ENCODE data around the gene BARD1. TPM values are rescaled to one million over a fixed set of nuclear protein-coding genes. Genes with fewer than 3 reads are reported as not detected.

BARD1 gene
- total RNA-seq, 2 donors from 2014 or later, result 19.7 to 26.9 TPM

DNA sequence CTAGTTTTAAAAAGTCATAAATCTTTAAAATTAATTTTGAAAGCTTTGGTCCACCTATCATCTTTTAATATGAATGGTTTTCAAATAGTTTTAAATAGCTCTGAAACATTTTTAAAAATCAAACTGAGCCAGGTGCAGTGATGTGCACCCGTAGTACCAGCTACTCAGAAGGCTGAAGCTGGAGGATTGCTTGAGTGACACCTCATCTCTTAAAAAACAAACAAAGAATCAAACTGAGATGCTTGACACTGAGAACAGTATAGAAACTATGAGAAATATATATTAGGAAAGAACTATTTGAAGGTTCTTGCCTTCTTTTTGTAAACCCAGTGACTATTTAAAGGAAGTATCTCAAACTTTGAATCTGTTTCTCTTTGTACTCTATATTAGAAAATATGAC is 67.4 kb downstream of the BARD1 start:
- no peaks in the 10 kb centered on the region for H3K9me3 ChIP-seq
- intact Hi-C loops (cut with DNase I), result no loop called here
- no peak for DNase-seq
- no peak overlapping the region for H3K9ac ChIP-seq (ENCODE audit: low read depth in 2 of 2, low read length in 2 of 2)
- no peaks in the 10 kb centered on the region for H3K27me3 ChIP-seq
- H3K36me3 ChIP-seq, result no peaks in the 10 kb centered on the region
- H3K27ac ChIP-seq, result no peak overlapping the region
- H3K4me3 ChIP-seq, result no peak overlapping the region
- TF ChIP-seq, protein P1, sequence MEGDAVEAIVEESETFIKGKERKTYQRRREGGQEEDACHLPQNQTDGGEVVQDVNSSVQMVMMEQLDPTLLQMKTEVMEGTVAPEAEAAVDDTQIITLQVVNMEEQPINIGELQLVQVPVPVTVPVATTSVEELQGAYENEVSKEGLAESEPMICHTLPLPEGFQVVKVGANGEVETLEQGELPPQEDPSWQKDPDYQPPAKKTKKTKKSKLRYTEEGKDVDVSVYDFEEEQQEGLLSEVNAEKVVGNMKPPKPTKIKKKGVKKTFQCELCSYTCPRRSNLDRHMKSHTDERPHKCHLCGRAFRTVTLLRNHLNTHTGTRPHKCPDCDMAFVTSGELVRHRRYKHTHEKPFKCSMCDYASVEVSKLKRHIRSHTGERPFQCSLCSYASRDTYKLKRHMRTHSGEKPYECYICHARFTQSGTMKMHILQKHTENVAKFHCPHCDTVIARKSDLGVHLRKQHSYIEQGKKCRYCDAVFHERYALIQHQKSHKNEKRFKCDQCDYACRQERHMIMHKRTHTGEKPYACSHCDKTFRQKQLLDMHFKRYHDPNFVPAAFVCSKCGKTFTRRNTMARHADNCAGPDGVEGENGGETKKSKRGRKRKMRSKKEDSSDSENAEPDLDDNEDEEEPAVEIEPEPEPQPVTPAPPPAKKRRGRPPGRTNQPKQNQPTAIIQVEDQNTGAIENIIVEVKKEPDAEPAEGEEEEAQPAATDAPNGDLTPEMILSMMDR (IDR thresholded peaks at IDR 0.05), result no peak
- H3K4me1 ChIP-seq, result no peaks in the 10 kb centered on the region

DNA sequence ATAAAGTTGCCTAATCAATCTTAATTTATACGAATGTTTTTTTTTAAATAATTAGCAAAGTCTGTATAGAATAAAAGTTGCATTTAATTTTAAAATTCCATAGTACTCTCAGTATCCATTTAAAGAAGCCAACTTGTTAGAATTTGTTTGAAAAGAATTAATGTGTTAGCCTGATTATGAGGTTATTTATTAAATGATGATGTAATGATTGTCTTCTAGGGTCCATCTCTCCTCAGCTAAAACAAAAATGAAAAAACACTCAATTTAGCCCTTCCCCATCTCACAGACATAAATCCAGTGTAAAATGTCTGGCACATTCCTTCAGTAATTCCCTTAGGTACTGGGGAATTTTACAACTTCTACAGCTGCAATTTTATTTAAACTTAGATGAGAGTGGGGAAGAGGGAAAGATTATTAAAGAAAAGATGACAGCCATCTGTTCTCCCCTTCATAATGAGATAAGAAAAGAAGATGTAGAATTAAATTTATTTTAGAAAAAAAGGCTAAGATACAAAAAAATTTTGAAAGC is 68.6 kb downstream of the BARD1 start:
- H3K36me3 ChIP-seq, result no peaks in the 10 kb centered on the region
- intact Hi-C loops (cut with DNase I), result no loop called here

DNA sequence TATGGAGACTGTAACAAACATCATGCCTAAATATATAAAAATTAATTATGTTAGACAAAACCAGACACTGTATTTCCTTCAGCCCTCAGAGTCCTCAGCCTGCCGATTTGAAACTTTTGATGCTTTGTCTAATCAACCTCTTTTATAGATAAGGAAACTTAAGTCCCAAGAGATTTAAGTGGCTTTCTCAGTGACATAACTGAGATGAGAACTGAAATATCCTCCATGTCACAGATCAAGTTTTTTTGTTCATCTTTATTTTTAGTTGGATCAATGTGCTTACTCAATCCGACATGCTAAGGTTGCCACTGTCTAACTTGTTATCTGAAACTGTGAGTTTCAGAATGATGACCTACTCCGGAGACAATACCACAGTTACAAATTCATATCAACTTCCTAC is 72.3 kb downstream of the BARD1 start:
- Histone ChIP-seq H3K4me1 (no peaks in the 10 kb centered on the region), H3K27ac (no peak overlapping the region), H3K36me3 (no peaks in the 10 kb centered on the region), H3K27me3 (no peaks in the 10 kb centered on the region), H3K4me3 (no peak overlapping the region), H3K9ac (ENCODE audit: low read depth in 2 of 2, low read length in 2 of 2) (no peak overlapping the region), H3K9me3 (no peaks in the 10 kb centered on the region)
- intact Hi-C loops (cut with DNase I), result no loop called here
- TF ChIP-seq, protein P1 (IDR thresholded peaks at IDR 0.05), result no peak
- DNase-seq, result no peak

More for the DNA sequence above, 68.6 kb downstream of the BARD1 start:
- H3K27me3 ChIP-seq, result no peaks in the 10 kb centered on the region
- TF ChIP-seq, protein P1 (IDR thresholded peaks at IDR 0.05), result no peak
- no peak overlapping the region for H3K9ac ChIP-seq (ENCODE audit: low read depth in 2 of 2, low read length in 2 of 2)
- DNase-seq, result no peak
- no peaks in the 10 kb centered on the region for H3K4me1 ChIP-seq
- no peak overlapping the region for H3K4me3 ChIP-seq
- H3K27ac ChIP-seq, result no peak overlapping the region
- H3K9me3 ChIP-seq, result no peaks in the 10 kb centered on the region

DNA sequence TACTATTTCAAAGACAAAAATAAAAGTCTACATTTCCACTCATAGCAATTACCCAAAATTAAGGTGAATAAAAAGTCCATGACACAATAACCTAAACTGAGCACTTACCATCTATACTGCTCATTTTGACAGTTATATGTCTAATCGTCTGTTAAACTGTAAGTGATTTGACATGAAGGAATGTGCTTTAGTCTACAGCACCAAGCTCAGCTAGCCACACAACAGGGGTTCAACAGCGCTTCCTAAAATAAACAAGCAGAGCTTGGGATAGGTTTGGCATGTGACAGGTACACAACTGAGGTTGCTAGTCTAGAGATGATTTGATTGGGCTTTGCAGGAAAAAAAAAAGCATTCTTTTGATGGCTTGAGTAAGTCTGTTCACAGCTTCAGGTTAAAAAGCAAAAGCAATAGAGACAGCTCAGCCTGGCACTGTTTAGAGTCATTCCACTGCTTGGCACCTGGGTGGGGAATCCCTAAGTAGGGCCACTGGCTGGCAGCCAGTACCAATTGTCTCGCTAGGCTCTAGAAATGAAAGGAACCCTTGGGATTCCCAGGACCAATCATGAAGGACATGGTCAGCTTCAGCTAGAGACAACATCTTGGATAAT is 78.6 kb downstream of the BARD1 start:
- DNase-seq, result no peak
- Histone ChIP-seq H3K36me3 (no peaks in the 10 kb centered on the region), H3K27me3 (no peaks in the 10 kb centered on the region), H3K9ac (ENCODE audit: low read depth in 2 of 2, low read length in 2 of 2) (no peak overlapping the region), H3K9me3 (no peaks in the 10 kb centered on the region), H3K27ac (no peak overlapping the region), H3K4me3 (no peak overlapping the region), H3K4me1 (no peaks in the 10 kb centered on the region)
- intact Hi-C loops (cut with DNase I), result no loop called here
- TF ChIP-seq, protein P1 (IDR thresholded peaks at IDR 0.05), result no peak

DNA sequence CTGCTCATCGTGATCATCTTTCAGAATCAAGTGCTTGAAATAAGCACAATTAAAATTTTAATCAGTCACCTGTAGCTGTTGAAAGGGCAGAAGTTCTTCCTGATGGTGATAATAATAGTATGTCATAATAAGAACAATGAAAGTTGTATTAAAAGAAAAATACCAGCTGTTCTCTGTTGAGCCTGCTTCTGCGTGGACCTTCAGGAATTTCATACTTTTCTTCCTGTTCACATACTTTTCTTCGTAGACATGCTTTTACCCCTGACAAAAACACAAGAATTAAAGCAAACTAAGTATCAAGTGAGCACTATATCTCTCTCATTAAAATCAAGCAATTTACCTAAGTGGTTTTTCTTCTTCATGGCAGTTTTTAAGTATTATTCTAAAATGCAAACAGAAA is 79.2 kb downstream of the BARD1 start:
- no peaks in the 10 kb centered on the region for H3K36me3 ChIP-seq
- no peaks in the 10 kb centered on the region for H3K4me1 ChIP-seq
- no peak overlapping the region for H3K9ac ChIP-seq (ENCODE audit: low read depth in 2 of 2, low read length in 2 of 2)
- no peak overlapping the region for H3K27ac ChIP-seq
- no peaks in the 10 kb centered on the region for H3K9me3 ChIP-seq
- DNase-seq, result no peak
- no peaks in the 10 kb centered on the region for H3K27me3 ChIP-seq
- intact Hi-C loops (cut with DNase I), result no loop called here
- TF ChIP-seq, protein P1 (IDR thresholded peaks at IDR 0.05), result no peak
- H3K4me3 ChIP-seq, result no peak overlapping the region
